Activated T-cell treated with anti-CD3 and anti-CD28 coated beads for 24 hours (primary cell): ENCODE data around the gene SATL1.
"Not testable (repeated sequence)": the region's sequence is repeated elsewhere in the genome, so short reads cannot be mapped to it uniquely, and the experiment has no call there.

Experiments used
- DNase-seq: peaks from one replicate; pipeline ENCODE4 v3.0.0-alpha.2; 2020; ENCODE audit warnings: low read depth

SATL1 gene, protein sequence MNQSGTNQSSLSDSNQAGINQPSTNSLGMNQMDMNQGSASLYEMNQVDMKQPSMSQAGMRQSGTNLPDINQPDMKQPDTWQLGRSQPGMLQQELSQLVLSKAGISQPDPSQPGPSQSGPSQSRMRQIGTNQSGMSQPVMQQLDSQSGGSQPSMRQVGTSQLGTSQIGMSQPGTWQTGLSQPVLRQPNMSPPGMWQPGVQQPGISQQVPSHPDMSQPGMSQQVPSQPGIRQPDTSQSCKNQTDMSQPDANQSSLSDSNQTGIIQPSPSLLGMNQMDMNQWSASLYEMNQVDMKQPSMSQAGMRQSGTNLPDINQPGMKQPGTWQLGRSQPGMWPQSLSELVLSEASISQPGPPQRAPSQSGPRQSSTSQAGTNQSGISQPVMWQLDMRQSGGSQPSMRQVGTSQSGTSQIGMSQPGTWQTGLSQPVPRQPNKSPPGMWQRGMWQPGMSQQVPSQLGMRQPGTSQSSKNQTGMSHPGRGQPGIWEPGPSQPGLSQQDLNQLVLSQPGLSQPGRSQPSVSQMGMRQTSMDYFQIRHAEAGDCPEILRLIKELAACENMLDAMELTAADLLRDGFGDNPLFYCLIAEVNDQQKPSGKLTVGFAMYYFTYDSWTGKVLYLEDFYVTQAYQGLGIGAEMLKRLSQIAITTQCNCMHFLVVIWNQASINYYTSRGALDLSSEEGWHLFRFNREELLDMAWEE

DNA sequence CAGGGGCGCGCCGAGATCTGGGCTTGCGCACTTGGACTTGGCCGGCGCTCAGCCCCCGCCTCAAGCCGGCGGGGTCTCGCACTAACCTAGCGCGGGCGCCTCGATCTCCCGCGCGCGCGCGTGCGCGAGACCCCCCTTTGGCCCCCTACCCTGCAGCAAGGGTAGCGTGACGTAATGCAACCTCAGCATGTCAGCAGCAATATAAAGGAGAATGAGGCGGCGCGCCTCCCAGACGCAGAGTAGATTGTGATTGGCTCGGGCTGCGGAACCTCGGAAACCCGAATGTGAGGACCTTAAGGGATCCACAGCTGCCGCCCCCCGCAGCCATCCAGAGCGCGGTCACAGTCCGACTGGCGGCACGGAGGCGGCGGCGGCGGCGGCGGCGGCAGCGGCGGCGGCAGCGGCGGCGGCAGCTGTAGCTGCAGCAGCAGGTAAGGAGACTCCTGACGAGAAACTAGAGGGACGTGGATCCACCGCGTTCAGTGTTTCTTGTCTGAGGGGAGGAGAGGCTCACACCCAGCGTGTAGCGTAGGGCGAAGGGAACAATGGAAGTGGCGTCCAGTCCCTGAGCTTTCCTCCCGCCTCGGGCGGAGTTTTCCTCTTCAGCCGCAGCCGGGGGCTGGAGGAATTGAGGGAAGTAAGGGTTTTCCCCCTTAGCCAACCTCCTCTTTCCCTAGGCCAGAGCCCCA is at the start of gene SATL1, which contains the start of gene ZNF711:
SATL1 (minus strand) TSS at position 19 of the 689 bp plus-strand sequence. CDS start 134,811 bp downstream, outside the sequence.
ZNF711 (plus strand) TSS at position 231 of the 689 bp plus-strand sequence. CDS start 3,582 bp downstream, outside the sequence.
- DNase-seq: no peak

DNA sequence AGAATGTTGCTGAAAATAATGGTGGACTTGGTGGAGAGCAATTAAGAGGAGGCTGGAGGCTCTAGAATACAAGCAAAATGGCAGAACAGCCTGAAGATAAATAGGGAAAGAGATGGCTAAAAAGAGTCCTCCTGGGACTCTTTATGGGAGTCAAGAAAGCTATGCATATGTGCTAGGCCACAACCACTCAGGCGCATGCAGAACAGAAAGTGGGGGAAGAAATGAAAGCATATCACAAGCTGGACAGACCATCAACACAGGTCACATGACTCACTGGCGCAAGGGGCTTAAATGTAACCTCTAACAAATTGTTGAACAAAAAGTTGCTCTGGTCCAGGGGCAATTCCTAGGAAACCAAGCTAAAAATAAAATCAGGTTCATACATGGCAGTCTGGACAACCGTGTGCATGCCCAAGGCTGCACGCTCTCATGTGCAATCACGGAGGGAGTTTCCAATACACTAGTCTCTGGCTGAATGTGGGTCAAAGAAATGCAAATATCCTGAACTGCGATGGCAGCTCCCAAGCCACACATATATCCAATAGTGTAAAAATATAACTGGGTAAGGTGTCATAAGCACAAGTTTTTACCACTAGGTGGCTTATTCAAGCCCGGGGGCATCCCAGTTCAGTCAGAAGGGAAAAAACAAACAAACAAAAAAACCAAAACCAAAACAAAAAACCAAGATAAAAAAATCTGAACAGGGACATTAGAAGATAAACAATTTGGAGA is 45.6 kb upstream of the SATL1 start:
- DNase-seq: no peak

DNA sequence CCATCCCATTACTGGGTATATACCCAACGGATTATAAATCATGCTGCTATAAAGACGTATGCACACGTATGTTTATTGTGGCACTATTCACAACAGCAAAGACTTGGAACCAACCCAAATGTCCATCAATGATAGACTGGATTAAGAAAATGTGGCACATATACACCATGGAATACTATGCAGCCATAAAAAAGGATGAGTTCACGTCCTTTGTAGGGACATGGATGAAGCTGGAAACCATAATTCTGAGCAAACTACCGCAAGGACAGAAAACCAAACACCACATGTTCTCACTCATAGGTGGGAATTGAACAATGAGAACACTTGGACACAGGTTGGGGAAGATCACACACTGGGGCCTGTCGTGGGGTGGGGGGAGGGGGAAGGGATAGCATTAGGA is 41.7 kb upstream of the SATL1 start:
- DNase-seq: not testable (repeated sequence)

DNA sequence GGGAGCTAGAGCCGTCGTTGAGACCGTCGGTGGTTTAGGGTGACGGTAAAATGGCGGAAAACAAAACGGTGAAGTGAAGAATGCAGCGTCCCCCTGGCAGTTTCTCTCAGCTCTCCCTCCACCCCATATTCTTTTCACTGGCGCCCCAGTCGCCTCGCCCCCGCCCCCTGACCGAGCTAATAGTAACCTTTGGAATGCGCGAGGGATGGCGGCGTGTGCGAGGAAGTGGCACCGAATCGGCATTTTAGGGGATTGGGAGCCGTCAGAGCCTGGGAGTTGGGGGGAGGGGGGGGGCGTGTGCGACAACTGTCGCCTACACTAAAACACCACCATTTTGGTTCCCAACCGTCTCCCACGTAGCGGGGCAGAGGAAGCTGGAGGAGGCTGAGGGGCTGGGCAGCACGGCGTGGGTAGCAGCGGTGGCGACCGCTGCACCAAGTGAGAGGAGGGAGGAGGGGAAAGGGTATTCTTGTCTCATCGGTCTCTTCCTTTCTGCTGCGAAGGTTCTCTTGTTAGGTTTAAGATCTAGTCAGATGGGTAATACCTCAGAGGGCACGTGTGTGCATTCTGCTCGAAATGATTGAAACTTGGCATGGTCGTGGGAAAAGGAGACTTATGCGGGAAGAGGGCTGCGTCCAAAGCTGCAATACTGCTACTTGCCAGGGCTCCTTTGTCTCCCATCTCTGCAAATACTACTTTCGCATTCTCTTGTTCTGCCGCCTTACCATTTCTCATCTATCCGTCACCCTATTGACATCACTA is 1.1 kb upstream of the SATL1 start:
- no peak for DNase-seq

DNA sequence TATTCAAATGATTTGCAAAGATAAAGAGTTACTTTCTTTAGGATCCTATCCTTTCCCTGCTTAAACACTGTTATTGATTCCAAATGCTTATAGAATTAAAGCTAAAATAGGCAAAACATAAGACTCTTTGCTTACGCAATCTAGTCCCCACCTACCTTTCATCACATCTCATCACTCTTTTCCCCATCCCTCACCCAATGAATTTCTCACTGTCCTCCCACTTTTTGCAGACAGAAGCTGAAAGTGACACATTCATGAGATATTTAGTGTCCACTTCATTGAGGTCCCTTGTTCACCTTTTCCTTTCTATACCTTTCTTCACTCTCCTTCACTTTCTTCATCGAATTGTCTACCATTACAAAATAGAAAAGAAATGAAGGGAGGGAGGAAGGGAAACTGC is 424 bp downstream of the SATL1 start:
- no peak for DNase-seq

DNA sequence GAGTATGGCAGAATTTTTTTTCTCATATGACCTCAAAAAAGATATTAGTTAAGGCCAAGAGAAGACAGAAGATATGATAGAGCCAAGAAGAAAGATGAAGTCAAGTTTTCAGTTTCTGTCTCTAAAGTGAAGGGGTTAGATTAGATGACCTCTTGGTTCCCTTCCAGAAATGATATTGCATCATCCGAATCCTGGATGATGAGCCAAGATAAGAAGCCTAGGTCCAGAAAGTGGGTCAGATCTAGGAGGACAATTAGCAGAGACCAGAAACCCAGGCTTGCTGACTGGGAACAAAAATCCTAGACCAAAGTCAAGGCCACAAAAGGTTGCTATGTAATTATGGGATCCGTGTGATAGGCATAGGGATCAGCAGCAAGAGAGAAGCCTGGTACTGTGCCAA is 20.2 kb downstream of the SATL1 start:
- no peak for DNase-seq

DNA sequence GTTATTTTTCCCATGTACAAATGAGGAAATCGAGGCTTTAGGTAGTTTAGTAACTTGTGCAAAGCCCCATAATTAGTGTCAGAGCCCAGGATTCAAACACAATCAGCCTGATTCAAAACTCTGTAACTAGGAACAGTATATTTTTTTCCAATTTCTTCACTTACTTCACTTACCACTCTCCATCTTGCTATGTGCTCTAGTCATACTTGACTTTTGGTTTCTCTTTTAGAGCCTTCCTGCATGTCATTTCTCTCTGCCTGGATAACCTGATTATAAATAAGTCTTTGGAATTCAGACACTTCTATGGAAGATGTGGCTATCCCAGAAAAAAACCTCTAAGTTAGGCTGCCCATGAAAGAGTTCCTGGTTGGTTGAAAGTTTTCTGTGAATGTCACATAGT is 22.2 kb downstream of the SATL1 start:
- no peak for DNase-seq

DNA sequence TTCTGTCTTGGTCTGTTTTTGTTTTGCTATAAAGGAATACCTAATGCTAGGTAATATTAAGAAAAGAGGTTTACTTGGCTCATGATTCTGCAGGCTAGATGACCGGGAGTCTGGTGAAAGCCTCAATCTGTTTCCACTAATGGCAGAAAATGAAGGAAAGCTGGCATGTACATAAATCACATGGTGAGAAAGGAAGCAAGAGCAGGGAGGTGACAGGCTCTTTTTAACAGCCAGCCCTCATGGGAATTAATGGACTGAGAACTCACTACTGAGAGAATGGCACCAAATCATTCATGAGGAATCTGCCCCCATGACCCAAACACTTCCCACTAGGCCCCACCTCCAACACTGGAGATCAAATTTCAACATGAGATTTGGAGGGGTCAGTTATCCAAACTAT is 27.6 kb downstream of the SATL1 start:
- DNase-seq: no peak

DNA sequence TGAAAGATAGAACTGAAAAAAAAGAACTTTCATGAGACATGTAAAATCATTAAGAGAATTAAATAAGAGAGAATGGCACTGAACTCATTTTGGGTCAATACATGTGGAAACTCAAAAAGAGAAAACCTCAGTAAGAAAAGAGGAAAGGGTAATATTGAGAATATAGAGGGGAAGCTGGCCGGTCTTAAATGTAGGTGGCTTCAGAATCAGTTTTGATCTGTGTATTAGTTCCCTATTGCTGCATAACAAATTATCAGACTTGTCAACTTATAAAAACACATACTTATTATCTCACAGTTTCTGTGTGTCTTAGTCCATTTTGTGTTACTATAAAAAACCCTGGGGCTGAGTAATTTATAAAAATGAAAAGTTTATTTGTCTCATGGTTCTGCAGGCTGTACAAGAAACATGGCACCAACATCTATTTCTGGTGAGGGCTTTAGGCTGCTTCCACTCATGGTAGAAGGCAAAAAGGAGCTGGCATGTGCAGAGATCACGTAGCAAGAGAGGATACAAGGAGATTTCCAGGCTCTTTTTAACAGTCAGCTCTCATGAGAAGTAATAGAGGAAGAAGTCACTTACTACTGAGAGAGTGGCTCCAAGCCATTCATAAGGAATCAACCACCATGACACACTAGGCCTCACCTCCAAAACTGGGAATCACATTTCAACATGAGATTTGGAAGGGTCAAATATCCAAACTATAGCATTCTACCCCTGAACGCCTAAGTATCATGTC is 29.6 kb downstream of the SATL1 start:
- no peak for DNase-seq

DNA sequence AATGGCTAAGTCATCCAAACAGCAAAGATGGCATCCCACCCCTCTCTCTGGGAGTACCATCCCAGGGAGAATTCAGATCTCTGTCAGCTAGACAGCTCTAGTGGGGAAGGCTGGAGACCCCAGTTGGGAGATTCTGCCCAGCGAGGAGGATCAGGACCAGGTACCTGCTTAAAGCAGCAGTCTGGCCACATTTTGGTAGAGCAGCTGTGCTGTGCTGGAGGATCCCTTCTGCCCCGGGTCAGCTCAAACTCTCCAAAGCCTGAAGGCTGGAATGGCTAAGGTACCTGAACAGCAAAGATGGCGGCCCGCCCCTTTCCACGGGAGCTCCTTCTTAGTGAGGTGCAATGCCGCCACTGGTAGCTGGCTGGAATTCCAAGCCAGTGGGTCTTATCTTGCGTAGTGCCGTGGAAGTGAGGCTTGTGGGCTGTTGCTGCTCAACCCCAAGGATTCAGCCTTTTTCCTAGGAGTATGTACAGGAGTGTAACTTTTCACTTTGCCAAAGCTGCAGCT is 40.1 kb downstream of the SATL1 start:
- no peak for DNase-seq

DNA sequence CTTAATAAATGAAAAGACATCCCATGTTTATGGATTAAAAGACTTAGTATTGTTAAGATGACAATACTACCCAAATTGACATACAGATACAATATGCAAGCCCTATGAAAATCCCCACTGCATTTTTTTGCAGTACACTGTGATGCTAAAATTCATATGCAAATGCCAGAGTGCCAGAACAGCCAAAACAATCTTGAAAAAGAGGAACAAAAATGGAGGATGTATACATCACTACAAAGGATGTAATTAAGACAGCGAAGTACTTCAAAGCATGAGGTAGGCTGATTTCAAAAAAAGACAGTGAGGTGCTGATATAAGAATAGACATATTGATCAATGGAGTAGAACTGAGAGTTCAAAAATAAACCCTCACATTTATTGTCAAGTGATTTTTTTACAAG is 47.3 kb downstream of the SATL1 start:
- no peak for DNase-seq

DNA sequence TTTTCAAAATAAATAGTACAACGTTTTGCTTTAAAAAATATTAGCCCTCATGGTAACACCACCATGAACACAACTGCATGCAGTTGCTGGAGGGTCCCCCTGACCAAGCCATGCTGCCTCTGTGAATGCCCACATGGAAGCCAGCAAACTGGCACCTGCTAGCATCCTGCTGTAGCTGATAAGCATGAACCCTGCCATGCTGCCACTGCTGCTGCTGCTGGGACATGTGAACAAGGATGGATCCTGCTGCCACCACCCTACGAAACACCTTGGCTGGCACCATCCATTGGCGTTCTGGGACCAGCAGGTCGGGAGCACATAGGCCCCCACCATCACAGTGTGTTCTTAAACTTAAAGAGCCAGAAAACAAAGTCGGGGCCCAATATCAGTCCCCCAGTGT is 83.9 kb downstream of the SATL1 start:
- DNase-seq: no peak

DNA sequence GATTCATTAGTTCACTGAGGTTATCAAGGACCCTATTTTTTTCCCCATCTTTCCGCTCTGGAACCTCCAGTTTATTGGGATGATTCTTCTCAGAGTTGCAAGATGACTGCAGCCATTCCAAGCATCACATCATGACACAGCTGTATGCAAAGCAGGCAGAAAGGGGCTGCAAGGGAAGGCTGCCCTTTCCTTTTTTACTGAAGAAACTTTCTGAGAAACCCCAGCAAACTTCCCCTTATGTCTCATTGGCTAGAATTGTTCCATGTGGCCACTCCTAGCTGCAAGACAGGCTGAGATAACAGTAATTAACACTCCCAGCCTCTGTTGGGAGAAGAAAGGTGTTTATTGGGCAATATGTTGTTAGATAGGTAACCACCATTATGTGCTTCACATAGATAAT is 102.6 kb downstream of the SATL1 start:
- DNase-seq: no peak

DNA sequence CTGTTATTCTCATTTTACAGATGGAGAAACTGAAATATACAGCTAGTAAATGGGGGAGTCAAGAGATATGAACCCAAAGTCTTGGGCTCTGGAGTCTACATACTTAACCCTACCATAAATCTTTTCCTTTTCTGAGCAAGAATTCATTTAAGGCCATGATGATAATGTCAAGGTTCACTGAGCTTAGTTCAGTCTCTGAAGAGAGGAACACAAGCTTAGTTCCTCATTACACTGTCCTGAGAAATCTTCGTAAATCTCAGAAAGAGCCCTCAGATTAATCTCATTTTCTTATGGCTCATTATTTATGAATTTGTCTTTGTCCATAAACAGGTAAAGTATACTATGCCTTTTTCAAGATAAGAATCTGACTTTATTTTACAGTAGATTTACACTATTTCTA is 104.2 kb downstream of the SATL1 start:
- DNase-seq: no peak

DNA sequence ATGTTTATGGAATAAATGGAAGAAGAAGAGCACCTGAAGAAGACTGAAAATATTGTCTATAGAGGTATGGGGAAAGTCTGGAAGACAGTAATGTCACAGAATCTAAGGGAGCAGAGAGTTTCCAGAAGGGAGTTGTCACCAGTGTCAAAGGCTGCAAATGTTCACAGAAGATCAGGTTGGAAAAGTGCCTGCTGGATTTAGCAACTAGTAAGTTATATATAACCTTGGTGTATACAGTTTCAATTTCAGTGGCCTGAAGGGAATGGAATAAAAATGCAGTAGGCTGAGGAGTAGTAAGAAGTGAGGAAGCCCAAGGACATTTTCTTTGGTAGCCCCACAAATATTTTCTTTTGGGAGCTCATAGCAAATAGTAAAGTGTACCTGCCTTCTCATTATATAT is 107.2 kb downstream of the SATL1 start:
- DNase-seq: no peak

DNA sequence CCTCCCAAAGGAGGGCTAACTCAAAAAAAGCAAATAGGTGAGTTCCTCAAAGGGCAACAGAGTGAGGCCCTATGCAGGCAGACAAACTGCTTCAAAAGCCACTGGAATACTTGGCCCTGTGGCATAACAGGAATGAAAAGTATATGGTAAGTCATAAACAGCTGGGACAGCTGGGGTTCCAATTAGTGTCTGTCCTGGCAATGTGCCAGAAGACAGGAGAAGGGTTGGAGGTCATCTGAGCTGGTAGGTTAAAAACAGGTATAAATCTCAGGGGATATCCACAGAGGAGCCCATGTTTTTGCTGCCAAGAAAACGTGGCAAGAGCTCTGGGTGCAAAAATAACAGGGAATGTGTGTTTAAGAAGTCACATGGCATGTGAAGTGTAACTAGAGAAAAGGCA is 128.3 kb downstream of the SATL1 start:
- no peak for DNase-seq

DNA sequence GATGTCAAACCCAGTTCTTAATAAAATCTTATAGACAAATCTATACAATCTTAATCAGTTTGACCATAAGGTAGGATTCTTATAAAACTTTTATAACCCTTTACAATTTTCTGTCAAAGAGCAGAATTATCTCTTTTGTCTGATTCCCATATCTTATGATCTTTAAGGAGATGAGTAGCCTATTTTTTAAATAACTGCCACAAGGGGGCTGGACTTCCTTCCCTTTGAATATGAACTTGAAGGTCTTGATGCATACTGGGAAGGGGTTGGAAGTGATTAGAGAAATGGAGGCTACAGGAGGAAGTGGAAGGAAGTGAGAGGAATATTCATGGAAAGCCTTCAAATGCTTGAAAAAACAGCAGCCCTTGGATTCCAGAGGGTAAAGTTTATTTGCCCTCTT is 128.8 kb downstream of the SATL1 start:
- DNase-seq: no peak

DNA sequence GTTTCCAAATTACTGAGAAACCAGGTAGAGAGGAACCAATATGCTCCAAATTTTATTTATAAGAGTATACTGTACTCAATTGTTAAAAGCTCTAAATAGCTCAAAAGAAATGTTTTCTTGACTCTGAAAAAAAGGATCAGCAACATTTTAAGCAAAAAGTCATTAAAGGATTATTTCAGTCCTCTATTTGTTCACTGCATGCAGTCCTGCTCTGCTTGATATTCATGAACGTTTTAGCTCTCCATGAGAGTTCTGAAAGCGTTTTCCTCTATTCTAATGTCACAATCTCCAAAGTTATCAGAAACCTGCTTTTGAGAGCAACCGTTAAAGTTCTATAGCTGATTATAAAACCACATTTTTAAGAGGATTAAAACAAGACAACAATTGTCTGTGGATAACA is 129.4 kb downstream of the SATL1 start:
- no peak for DNase-seq

DNA sequence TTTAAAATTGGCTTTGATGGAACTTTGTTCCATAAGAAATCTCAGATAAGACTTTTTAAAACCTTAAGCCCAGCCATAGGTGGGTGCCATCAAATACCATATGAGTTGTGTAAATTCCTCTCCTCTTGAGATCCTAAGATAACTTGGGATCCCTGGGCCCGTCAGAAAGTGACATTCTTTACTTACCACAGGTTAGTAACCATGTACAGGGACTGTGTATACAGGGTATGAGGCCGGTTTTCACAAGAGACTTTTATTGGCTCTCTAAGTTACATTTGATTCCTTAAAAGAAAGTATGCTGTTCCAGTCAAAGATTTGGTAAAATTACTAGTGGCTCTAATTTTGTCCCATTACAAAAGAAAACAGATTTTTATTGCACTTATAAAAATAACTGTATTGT is 129.8 kb downstream of the SATL1 start:
- no peak for DNase-seq

DNA sequence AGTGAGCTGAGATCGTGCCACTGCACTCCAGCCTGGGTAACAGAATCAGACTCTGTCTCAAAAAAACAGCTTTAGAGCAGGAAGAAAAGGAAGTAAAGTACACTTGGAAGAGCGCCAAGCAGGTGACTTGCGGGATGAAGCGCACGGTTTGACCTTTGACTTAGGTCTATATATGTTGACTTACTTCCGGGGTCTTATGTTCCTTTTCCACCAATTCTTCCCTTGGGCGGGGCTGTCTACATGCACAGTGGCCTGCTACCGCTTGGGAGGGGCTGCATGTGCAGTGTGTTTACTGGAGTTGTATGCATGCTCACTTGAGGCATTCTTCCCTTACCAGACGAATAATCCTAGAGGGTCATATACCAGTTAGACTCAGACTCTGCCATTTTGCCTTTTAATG is 131.3 kb downstream of the SATL1 start:
- no peak for DNase-seq

DNA sequence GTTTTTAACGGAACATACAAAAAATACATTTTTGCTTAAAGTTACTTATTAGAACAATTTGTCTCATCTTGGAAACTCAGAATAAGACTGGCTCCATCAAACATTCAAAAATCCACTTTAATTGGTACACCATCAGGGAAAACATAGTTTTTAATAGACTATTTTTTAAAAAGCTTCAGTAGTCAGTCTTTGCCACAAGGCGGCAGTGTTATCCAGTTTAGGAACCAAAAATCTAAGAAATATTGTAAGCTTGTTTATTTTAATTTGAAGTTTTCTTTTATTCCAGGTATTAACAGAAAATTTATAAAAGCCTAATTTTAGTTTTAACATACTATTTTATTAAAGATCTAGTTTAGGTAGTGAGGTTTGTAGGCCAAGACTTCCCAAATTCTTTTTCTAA is 132.2 kb downstream of the SATL1 start:
- no peak for DNase-seq
